ENCODE measurements around the gene CYB561D2.
A peak's percentile ranks its signal among the peaks of the same experiment; 100 is the strongest.

Gene CYB561D2

GRCh38 chr3:50392101-50392715 is 41.5 kb downstream of the CYB561D2 start:
- DNase-seq: no peak

GRCh38 chr3:50393061-50393460 is 42.4 kb downstream of the CYB561D2 start:
- DNase-seq: no peak

- DNase-seq: no peak
Measured at GRCh38 chr3:50395070-50395860, 44.6 kb downstream of the CYB561D2 start.

DNA sequence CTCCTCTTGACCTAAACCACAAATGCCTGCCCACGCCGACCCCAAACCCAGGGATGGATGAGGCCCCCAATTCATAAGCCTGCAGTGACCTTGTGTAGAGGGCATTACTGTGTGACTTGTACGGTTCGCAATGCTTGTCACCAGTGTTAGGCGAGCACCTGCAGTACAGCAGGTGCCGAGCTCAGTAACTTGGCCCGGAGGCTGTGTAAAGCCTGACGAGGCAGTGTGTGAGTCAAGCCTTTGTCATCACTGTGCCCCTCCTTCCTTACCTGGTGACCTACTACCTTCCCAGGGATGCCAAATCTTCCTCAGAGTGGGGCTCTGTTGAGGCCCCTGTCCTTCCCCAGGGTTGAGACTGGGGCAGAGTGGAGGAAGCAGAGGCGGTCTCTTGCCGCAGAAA is 45.8 kb downstream of the CYB561D2 start:
- DNase-seq: peak in 1 of 3 experiments; percentile 3

DNA sequence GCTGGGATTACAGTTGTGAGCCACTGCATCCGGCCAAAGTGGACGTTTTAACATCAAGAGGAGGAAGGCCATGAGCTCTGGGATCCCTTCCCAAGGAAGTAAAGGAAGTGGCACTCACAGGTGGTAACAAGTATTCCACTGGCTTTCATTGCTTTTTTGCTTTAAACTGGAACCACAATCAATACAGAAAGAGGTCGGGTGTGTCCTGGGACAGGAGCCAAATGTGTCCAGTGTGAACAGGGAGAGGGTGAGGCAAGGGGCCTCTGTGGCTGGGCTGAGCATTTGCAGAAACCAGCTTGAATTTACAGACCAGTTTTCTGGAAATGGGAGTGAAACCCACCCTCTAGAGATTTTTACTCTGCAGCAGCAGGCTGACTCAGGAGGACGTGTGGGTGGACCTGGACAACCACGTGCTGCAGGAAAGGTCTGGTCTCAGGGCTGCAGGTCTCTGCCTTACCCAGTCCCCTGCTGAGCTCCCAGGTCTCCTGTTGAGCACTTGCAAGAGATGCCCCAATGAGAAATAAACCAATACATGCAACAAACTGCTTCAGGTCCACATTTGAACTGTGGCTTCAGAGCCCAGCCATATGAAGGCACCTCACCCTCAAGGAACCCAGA is 51.4 kb downstream of the CYB561D2 start:
- DNase-seq: no peak
